Activated effector memory CD4-positive, alpha-beta T cell treated with anti-CD3 and anti-CD28 coated beads, Interleukin-2, amount 50 U/mL, for 16 hours (primary cell): ENCODE results near the gene MYT1.
"Not testable (repeated sequence)": the region's sequence is repeated elsewhere in the genome, so short reads cannot be mapped to it uniquely, and the experiment has no call there.

Experiments
- DNase-seq: peaks from one replicate; pipeline ENCODE4 v3.0.0-alpha.2; 2020

MYT1 gene

DNA sequence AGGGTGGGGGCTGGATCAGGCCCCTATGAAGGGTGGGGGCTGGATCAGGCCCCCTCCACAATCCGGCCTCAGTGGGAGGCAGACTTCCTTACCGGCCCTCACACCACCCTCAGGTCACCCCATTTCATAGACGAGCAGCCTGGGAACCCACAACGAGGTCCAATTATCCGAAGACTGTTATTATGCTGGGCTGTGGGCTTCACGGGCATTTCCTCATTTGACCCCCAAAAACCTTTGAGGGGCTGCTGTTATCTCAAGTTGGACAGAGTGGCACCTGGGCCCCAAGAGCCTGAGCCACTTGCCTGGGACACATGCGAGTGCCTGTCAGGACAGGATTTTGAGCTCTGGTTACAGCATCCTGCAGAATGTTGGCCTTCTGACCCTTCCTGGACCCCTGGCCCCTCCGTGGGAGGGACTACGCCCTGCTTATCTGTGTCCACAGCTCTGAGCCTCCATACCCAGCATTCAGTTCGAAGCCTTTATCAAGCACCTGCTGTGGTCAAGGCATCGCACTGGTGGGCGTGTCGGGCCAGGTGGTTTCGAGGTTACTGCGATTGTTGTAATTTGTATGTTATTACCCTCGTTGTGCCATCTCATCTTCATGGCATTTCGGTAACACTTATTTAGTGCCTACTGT, 56.8 kb downstream of the MYT1 start:
- no peak for DNase-seq

DNA sequence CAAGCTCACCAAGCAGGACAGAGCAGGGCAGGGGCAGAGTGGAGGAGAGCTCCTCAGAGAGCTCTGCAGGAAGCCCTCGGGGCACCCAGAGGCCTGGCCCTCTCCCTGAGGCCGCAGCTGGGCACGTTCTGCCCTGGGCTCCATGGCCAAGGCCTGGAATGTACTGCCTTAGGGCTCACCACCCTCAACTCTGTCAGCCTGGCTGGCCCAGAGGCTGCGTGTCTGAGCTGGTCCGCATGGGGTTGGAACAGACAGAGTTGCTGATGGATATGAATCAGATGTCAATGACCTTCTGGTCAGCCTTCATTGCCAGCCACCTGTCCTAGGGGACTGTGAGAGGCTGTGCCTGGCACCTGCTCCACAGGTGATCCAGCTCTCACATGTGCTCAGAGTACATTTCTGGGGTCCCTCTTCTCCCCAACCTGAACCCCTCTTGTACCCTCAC, 58.1 kb downstream of the MYT1 start:
- DNase-seq: no peak

DNA sequence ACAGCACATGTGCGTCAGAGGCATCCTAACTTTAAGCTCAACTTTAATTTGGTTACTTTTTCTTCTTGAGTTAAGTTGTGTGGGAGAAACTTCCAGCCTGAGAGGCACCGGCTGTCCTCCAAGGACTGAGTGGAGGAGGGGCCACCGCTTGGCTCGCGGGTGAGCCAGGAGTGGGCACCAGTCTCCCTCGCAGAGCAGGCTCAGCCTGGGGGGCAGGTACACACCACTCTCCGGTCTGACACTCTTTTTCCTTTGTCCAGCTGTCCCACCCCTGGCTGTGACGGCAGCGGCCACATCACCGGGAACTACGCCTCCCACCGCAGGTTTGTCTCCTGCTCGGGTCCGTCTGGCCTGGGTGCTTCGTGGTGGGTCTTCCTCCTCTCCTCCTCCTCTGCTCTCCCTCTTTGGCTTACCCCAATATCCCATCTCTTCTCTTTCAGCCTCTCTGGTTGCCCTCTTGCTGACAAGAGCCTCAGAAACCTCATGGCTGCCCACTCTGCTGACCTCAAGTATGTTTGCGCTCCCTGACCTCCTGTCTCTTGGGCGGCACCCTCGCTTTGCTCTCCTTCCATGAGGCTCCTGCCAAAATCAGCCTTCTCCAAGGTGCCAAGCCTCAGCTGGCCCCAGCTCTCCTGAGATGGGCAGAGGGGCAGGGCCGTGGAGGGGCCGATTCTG, 58.7 kb downstream of the MYT1 start:
- DNase-seq: no peak

DNA sequence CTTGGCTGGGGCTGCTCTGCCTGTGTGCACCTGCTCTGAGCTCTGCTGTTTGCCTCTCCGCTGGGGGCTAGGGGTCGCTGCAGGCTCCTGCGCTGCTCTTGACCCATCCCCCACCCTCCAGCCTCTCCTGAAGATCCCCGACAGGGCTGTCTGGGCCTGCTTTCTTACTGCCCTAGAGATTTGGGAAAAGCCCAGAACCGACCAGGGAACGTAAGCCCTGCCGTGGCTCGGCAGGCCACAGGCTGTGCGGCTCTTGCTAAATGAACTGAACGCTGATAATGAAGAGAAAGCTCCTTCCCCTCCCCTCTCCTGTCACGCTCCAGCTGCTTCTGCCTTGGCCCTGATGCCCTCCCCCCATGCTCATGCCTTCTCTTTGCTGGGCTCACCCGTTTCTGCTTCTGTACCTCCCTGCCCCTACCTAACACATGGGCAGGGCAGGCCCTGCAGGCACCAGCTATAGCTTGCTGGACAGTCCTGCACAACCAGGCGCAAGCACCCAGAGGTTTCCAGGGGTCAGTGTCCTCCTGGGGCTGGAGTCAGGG, 59.3 kb downstream of the MYT1 start:
- DNase-seq: no peak

DNA sequence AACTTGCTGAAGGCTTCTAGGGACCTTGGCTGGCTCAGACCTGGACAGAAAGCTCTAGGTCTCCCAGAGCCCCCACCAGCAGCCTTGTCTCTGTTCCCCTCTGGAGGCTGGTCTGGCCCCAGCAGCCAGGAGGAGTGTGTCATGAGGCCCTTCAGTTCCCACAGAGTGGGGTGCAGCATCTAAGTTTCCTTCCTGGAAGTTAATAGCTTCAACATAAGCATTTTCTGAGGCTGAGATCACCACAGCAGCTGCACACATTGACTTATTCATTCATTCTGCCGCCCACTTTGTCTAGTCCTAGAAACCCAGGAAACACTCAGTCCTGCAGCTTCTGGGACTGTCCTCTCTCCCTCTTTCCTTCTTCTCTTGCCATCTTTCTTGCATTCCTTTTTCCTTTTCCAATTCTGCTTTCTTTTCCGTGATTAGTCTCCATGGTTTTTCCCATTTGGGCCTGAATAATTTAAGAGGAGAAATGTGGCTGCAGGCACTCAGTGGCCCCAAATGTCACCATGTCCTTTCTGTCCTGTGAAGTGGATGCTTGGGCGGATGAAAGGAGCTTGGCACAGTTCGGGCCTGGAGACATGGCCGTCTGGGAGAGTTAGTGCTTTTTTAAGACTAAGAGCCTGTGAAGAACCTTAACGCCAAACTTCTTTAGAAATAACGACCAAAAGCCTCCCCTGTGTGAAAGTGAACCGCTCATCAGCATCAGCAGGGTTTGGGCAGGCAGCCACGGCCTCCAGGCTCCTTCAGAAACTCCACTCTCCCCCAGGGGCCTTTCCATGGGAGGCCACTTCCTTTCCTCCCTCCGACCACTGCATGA, 60.3 kb downstream of the MYT1 start:
- DNase-seq: no peak

DNA sequence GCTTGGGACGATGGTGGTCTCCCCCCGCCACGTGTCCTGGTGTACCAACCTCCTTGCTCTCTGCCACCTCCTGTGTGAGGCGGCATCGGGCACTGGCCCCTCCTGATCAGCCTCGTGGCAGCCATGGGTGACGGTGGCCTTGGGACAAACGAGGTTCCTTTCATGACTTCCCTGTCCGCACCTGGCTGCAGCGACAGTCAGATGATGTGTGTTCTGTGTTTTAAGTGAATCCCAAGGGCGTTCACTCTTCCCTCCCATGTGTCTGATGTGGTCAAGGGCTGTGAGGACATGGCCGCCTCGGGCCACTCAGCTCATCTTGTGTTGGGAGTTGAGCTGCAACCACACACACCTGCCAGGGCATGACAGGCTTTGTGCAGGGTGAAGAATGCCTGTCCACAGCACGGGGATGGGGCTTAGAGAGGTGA, 60.9 kb downstream of the MYT1 start:
- DNase-seq: no peak

DNA sequence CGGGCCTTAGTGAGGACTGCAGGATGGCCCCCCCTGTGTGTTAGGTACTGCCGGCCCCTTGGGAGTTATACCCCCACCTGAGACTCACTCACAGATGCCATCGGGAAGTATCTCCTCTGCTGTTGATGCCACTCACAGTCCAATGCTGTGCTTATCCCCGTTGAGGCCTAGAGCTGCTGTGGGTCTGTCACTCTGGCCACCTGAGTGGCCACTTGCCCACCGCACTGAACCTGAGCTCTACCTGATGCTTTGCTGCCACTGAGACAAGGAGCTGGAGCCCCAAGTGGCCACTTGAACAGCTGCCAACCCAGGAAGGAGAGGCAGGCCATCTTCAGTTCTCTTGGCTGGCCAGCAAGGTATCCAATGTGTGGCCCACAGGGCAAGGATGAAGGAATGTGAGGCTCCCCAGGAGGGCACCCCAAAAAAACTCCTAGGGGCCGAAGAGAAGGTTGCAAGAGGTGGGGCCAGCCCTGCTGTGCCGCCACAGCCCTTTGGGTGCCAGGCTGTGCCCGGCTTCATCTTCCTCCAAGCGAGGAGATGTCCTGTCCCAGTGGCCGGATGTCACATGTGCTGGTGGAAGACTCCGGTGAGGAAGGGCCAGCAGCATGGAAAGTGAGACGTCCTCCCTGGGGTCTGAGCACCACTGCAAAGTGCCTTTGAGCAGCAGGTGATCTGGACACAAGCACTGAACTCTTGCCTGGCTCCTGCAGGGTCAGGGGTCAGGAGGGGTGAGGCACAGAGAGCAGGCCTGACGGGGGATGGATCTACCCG, 61.8 kb downstream of the MYT1 start:
- DNase-seq: no peak

DNA sequence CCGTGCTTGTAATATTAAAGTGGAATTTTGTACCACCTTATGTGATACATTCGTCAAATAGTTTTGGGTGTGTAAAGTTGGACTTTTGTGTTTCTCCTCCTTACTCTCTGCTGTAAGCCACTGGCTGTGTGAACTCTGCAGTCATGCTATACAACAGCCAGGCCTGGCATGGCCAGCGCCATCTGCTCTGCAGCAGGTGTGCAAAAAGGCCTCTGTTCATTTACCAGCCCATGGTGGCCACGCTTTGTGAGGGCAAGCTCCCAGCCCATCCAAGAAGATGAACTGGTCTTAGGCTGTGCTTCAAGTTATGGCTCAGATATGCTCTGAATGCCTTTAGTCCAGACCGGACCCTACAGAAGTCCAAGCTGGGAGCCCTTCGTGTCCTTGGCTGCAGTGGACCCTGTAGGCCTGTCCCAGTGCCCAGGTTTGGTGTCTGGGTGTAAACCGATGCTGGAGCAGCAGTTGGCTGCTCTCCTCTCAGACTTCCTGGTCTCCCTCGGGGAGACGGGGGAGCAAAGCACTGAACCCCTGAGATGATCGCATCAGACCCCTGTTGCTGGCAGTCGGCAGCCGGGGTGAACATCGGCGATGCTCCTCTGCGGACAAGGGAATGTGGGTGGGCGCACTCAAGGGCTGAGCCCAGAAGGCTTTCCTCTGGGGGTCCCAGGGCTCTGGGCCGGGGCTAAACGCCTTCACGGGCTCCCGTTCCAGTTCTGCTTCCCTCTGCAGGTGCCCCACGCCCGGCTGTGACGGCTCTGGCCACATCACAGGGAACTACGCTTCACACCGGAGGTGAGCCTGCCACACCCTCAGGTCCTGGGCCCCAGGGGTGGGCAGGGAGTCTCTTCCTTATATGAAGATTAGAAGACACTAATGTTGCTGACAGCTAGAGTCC, 62.7 kb downstream of the MYT1 start:
- peak; percentile 70 for DNase-seq

DNA sequence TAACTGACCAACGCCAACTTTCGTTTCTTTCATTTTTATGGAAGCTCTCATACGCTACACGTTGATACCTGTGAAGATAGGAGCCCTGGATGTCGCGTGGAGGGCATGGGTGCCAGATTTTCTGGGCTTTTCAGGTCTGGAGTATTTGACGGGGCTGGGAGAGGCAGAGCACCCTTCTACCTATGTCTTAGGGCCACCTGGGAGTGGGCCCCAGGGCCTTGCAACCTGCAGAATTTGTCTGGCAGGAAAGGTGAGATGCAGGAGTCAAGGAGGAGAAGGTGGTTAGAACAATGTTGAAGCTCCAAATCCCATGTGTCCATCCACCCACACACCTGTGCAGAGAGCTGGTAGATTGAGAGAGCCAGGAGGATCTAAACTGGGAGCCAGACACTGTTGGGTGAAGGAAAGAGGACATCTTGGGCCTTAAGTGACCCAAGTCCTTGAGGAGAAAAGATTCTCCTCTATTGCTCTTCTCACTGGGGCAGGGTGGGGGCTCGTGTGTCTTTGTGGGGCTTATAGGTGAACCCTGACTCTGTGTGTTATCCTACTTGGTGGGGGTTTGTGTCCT, 63.9 kb downstream of the MYT1 start:
- DNase-seq: no peak

DNA sequence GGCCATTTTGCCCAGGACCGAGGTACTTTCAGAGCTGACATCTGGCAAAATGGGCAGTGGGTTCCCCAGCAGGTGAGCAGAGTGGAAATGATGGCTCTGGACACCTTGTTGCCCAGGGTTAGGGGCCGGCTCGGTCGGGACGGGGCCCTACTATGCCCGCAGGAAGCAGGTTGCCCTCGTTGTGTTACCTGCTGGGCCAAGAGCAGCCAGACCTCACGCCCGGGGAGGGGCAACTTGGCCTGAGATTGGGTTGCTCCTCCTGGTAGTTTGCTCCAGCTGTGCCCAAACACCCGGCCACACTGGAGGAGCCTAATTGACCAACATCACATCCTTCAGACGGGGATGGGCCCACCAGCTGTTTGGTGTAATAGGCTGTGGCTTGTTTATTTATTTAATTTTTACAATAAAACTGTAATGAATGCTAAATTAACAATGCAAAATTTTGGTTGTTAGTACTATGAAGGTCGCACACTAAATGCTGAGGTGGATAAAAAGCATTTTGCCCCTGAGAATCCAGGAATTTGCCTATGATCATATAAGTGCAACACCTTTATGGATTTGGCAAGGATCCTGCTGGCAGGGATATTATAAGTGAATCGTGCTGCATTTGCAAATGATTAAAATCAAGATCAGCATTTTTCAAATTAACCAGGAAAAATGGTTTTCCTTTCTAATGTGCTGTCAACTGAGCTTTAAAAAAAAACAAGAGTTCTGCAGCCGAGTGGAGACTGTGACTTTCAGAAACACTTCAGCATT, 64.7 kb downstream of the MYT1 start:
- DNase-seq: no peak

DNA sequence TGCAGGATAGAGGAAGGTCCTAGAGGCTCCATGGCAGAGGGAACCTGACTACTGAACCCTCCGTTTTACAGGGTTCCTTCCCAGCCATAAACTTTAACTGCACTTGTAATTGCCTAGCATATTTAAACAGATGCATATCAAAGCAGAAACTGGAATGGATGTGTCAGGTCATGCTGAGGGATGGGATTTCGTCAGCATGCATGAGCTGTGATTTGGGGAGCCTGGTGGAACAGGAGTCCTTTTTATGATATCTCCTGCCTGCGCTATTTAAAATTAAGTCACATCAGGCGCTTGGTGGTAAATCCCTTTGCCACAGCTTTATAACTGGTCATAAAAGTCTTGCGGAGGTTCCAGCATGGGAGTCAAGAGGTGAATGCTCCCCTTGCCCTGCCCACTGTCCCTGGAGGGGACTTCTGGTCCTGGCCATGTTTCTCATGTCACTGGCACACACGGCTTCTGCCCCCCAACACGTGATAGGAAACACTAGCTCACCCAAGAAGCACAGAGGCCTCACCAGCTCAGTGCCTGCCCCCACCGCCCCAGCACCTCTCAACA, 65.3 kb downstream of the MYT1 start:
- DNase-seq: no peak

DNA sequence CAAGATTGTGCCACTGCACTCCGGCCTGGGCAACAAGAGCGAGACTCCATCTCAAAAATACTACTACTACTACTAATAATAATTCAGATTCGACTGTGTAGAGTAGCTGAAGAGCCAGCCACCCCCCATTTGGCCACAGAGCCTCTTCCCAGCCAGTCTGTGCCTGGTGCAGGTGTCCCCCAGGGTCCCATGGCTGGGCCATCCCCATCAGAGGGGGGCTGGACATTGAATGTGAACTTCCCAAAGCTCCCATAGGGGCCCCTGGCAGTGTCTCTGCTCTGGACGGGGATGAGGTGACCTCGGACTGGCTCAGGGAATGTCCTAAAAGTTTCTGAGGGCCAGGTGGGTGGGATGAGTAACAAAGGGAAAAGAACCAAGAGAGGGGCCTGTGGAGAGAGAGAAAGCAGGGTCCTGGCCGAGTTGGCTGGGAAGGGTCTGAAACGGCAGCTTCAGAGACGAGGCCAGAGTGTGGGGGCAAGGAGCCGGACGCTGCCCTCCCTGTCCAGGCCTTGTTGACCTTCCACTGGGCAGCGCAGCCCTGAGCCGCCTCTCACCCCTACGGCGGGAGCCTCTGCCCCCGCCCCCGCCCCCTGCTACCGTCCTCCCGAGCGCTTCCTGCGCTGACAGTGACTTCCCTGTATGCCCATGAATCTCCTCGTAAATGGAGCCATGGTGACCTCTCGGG, 66.4 kb downstream of the MYT1 start:
- DNase-seq: no peak

DNA sequence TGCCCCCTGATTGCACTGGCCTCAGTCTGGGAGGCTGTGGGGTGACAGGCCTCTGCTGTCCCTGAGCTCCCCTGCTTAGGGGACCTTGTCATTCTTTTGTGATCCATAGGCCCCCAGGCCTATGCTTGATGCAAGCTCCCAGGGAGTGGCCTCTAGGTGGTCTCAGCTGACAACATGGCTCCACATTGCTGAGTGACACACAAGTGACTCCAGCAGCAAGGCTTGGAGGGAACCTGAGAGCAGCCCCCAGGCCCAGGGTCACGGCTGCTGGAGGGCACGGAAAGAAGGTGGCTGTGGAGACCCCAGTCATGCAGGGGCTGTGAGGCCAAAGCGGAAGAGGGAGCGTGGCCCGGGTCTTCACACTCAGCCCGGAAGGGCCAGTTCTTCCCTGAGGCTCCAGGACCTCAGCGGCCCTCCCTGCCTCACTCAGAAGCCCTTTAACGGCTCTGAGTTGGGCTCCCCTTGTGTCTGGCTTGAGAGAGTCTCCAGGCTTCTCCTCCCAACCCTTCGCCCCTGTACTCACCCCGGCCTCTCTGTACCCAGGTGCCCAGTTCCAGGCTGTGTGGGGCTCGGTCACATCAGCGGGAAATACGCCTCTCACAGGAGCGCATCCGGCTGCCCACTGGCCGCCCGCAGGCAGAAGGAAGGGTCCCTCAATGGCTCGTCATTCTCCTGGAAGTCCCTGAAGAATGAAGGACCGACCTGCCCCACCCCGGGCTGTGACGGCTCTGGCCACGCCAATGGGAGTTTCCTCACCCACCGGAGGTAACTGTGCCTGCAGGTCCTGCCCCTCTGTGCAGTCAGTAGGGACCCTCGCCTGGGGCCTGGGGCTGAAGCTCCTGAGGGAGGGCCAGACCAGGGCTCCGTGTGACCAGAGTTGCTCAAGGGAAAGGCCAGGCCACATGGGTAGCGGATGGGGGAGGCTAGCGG, 67.6 kb downstream of the MYT1 start:
- DNase-seq: no peak

DNA sequence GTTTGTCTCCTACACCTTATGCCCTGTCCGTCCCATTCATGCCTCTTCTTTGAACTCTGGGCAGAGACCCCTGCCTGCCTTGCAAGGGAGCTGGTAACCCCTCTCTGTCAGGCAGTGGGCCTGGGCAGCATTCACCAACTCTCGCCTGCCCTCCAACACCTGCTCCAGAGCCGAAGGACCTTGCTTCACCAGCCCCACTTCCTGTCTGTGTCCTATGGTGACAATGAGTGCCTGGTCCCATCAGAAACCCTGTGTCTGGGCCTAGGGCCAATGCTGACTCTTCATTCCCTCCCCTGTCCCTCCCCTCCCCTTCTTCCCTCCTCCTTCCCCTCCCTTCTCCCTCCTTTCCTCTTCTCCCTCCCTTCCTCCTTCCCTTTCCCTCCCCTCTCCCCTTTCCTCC, 68.5 kb downstream of the MYT1 start:
- DNase-seq: no peak

DNA sequence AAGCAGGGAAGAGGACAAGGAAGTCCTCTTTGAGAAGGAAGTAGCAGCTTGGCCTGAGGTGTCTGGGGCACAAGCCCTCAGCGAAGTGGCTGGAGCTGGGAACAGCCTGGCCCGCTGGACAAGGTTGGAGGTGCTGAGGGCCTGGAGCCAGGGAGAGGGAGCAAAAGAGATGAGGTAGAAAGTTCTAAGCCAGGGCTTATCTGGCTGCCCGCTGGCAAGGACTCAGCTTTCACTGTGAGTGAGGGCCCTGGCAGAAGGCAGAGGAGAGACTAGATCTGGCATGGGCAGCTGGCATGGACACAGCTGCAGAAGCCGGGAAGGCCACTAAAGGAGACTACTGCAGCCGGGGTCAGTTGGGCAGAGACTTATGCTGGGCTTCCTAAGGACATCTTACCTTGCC, 69.5 kb downstream of the MYT1 start:
- DNase-seq: no peak

DNA sequence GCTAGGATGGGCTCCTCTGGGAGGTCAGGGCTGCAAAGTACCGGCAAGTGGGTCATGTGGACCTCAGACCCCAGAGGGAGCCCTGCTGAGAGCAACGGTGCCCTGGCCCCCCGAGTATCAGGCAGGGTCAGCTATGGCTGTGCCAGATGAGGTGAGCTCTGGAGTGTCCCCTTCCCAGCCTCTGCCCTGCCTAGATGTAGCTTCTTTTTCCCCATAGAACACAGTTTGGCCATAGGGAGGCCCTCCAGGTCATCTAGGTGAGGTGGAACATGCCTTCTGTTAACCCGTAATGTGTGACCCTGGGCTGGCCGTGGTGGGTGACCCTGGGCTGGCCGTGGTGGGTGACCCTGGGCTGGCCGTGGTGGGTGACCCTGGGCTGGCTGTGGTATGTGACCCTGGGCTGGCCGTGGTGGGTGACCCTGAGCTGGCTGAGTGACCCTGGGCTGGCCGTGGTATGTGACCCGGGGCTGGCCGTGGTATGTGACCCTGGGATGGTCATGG, 70.1 kb downstream of the MYT1 start:
- DNase-seq: no peak

DNA sequence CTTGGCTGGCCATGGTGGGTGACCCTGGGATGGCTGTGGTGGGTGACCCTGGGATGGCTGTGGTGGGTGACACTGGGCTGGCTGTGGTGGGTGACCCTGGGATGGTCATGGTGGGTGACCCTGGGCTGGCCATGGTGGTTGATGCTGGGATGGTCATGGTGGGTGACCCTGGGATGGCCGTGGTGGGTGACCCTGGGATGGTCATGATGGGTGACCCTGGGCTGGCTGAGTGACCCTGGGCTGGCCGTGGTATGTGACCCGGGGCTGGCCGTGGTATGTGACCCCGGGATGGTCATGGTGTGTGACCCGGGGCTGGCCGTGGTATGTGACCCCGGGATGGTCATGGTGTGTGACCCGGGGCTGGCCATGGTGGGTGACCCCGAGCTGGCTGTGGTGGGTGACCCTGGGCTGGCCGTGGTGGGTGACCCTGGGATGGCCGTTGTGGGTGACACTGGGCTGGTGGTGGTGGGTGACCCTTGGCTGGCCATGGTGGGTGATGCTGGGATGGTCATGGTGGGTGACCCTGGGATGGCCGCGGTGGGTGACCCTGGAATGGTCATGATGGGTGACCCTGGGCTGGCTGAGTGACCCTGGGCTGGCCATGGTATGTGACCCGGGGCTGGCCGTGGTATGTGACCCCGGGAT, 70.8 kb downstream of the MYT1 start:
- not testable (repeated sequence) for DNase-seq
